ENCODE measurements around the gene C10orf95. TPM values are rescaled to one million over a fixed set of nuclear protein-coding genes. Genes with fewer than 3 reads are reported as not detected.

C10orf95 gene
- total RNA-seq, 2 donors from 2014 or later = 2.8 to 4.8 TPM

DNA sequence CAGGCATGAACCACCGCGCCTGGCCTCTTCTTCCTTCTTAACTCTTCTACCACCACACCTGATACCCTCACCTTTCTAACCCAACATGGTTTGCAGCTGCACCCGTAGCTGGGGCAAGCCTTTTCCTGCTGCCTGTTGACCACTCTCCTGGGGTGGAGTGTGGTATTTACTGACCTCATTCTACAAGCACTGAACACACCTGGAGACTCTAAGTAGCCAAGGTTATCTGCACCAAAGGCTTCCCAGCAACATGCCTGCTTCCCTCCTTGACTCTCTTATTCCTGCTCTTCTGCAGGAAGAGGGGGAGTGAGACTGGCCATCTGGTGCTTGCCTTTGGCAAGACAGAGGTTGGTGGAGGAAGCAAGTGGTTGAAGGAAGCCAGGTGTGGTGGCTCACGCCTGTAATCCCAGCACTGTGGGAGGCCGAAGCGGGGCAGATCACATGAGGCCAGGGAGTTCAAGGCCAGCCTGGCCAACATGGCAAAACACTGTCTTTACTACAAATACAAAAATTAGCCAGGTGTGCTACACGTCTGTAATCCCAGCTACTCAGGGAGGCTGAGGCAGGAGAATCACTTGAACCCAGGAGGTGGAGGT is 41.1 kb upstream of the C10orf95 start:
- no peak for DNase-seq
- H3K9me3 ChIP-seq = no peaks in the 10 kb centered on the region
- no peaks in the 10 kb centered on the region for H3K4me1 ChIP-seq
- no peaks in the 10 kb centered on the region for H3K27me3 ChIP-seq
- no peak overlapping the region for H3K4me3 ChIP-seq
- no peak overlapping the region for H3K27ac ChIP-seq
- TF ChIP-seq, protein P1, sequence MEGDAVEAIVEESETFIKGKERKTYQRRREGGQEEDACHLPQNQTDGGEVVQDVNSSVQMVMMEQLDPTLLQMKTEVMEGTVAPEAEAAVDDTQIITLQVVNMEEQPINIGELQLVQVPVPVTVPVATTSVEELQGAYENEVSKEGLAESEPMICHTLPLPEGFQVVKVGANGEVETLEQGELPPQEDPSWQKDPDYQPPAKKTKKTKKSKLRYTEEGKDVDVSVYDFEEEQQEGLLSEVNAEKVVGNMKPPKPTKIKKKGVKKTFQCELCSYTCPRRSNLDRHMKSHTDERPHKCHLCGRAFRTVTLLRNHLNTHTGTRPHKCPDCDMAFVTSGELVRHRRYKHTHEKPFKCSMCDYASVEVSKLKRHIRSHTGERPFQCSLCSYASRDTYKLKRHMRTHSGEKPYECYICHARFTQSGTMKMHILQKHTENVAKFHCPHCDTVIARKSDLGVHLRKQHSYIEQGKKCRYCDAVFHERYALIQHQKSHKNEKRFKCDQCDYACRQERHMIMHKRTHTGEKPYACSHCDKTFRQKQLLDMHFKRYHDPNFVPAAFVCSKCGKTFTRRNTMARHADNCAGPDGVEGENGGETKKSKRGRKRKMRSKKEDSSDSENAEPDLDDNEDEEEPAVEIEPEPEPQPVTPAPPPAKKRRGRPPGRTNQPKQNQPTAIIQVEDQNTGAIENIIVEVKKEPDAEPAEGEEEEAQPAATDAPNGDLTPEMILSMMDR (IDR thresholded peaks at IDR 0.05) = no peak
- H3K36me3 ChIP-seq = peaks cover 13% of the 10 kb centered on the region
- intact Hi-C loops (cut with DNase I) = no loop called here
- no peak overlapping the region for H3K9ac ChIP-seq (ENCODE audit: low read depth in 2 of 2, low read length in 2 of 2)

DNA sequence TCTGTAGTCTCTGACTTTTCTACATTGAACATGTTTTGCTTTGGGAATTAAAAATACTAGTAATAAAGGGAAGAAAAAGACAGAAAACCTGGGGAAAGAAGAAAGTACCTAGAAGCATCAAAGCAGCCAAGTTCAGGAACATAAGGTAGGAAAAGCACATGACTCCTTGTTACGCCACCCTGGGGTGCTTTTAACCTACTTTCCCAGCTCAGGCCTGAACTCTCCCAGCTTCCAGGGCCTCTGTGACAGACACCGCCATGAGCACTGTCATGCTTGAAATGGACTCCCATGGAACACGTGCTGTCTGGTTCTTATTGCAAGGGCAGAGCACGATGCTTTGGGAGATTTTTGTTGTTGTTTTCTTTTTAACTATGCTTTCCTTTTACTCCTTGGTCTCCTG is 39.8 kb upstream of the C10orf95 start:
- H3K9ac ChIP-seq (ENCODE audit: low read depth in 2 of 2, low read length in 2 of 2) = no peak overlapping the region
- intact Hi-C loops (cut with DNase I) = no loop called here
- no peak overlapping the region for H3K27ac ChIP-seq
- no peaks in the 10 kb centered on the region for H3K27me3 ChIP-seq
- no peaks in the 10 kb centered on the region for H3K4me1 ChIP-seq
- TF ChIP-seq, protein P1 (IDR thresholded peaks at IDR 0.05) = no peak
- no peak overlapping the region for H3K4me3 ChIP-seq
- no peaks in the 10 kb centered on the region for H3K9me3 ChIP-seq
- peaks cover 23% of the 10 kb centered on the region for H3K36me3 ChIP-seq
- no peak for DNase-seq

DNA sequence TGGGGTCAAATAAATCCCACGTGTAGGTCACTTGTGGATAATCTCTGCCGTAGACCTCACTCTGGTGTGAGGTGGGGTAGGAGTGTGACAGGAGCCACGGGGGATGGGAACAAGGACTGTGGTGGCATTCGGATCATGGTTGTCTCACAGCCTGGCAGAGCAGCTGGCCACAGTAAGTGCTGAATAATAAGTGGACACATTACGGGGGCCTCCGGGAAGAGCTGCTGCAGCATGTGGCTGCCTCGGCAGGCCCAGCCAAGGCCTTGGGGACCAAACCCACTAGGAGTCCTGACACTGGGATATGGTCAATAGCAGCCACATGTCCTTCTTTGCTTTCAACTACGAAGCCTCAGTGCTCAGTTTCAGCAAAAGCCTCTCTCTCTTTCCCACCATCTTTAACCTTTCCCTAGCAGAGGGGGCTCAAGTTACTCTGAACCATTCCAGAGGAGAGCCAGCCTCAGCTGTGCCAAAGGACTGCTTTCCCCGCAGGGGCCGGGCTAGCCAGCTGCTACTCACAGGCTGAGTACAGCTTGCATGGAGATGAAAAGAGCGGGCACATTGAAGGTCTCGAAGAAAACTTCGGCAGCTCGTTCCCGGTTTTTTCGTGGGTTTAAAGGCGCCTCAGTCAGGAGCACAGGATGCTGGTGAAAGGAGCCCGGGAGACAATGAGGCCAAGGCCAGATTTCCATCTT is 33.9 kb upstream of the C10orf95 start:
- intact Hi-C loops (cut with DNase I) = no loop called here
- DNase-seq = no peak
- TF ChIP-seq, protein P1 (IDR thresholded peaks at IDR 0.05) = no peak
- Histone ChIP-seq H3K4me3 (no peak overlapping the region), H3K27ac (no peak overlapping the region), H3K9me3 (no peaks in the 10 kb centered on the region), H3K36me3 (peaks cover 42% of the 10 kb centered on the region), H3K27me3 (no peaks in the 10 kb centered on the region), H3K4me1 (no peaks in the 10 kb centered on the region), H3K9ac (ENCODE audit: low read depth in 2 of 2, low read length in 2 of 2) (no peak overlapping the region)

DNA sequence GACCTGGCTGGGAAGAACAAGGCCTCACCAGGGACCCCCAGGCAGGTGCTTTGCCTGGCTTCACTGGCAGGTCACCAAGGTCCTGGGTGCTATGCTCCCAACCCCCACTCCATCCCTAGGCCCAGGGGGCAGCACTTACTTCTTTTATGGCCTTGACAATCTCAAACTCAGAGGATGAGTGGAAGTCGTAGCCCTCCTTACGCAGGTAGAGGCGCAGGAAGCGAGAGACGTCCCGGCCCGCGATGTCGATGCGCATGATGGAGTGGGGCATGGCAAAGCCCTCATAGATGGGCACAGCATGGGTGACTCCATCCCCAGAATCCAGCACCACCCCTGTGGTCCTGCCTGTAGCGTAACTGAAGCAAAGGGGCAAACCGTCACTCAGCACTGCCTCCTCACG is 32.7 kb upstream of the C10orf95 start:
- intact Hi-C loops (cut with DNase I) = loop anchor here (5.0 kb wide), 2 partner anchors 62 to 92 kb away; partner anchors contain the start of gene FBXL15
- no peak for DNase-seq
- no peak overlapping the region for H3K27ac ChIP-seq

DNA sequence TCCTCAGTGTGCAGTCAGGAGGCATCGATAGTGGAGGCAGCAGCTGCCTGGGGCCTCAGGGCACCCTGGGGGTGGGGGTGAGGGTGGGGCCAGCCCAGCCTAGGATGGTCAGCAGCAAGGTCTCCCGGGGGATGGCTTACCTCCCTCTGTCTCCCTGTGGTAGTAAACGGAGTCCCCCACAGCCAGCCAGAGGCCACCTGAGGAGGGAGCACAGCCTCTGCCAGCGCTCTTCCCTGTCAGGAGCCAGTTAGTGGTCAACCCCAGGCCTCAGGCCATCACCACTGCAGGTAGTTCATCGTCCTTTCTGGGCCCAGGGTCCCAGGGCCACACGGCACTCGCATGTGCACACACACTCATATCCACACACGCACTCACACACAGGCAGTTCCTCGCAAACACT is 29.1 kb upstream of the C10orf95 start:
- Histone ChIP-seq H3K27ac (no peak overlapping the region), H3K4me1 (no peaks in the 10 kb centered on the region), H3K27me3 (no peaks in the 10 kb centered on the region), H3K9me3 (no peaks in the 10 kb centered on the region), H3K9ac (ENCODE audit: low read depth in 2 of 2, low read length in 2 of 2) (no peak overlapping the region), H3K36me3 (peaks cover 15% of the 10 kb centered on the region), H3K4me3 (no peak overlapping the region)
- TF ChIP-seq, protein P1 (IDR thresholded peaks at IDR 0.05) = no peak
- intact Hi-C loops (cut with DNase I) = loop anchor here (5.0 kb wide), 2 partner anchors 58 to 88 kb away; partner anchors contain the start of gene FBXL15
- DNase-seq = no peak

More for the DNA sequence above, 32.7 kb upstream of the C10orf95 start:
- Histone ChIP-seq H3K4me3 (no peak overlapping the region), H3K27me3 (no peaks in the 10 kb centered on the region), H3K36me3 (peaks cover 42% of the 10 kb centered on the region), H3K9me3 (no peaks in the 10 kb centered on the region), H3K9ac (ENCODE audit: low read depth in 2 of 2, low read length in 2 of 2) (no peak overlapping the region), H3K4me1 (no peaks in the 10 kb centered on the region)
- TF ChIP-seq, protein P1 (IDR thresholded peaks at IDR 0.05) = no peak
